Loucy (cell line): ENCODE results near the gene GIGYF1.

ENCODE experiments used
- CTCF ChIP-seq: fragments of 200-600 bp; sonication (generic); conservative IDR thresholded peaks from 2 replicates; pipeline ENCODE4 v1.5.1; 2014; ENCODE audit warnings: mild to moderate bottlenecking, antibody characterized with exemption, low read length
- EZH2phosphoT487 ChIP-seq: fragments of 200-600 bp; IDR thresholded peaks from 2 replicates; pipeline ENCODE4 v1.6.1; 2018; ENCODE audit warnings: antibody characterized with exemption, mild to moderate bottlenecking, moderate library complexity, borderline replicate concordance

DNA sequence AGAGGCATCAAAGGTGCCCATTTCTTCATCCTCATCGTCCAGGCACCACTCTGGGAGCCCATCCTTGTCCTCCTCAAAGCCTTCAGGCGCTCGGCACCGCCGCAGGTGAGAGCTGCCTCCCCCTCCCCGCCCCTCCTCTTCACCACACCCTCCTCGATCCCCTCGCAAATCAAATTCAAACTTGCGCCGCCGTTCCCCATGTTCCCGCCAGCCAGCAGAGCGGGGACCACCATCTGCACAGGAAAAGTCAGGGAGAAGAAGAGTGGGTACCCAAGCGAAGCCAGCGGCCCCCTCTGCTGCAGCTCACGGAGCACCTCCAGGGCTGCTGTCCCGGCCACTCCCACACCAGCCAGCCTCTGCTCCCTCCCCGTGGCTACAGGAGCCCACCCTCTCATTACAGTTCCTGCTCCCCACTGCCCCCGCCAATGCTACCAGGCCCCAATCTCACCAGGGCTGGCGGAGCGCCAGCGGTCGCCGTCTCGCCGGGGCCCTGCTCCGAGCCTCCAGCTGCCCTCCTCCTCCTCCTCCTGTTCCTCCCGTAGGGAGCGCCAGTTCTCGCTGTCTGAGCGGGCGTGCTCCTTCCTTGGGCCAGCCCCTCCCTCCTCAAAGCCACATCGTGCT is 7.7 kb downstream of the GIGYF1 start:
- TF ChIP-seq CTCF (no peak), EZH2phosphoT487 (no peak)
